Urinary bladder (tissue), 4 donors: ENCODE measurements around the gene RIOK3. TPM values are rescaled to one million over a fixed set of nuclear protein-coding genes. Genes with fewer than 3 reads are reported as not detected.
"Not testable (repeated sequence)": the region's sequence is repeated elsewhere in the genome, so short reads cannot be mapped to it uniquely, and the experiment has no call there.

Source experiments
- DNase-seq: peaks from one replicate; pipeline ENCODE4 v3.0.0-alpha.2; 2015; ENCODE audit errors: extremely low spot score
- H3K27ac ChIP-seq: one replicate; pipeline ENCODE4 v1.5.1; 2013; ENCODE audit warnings: low read depth, mild to moderate bottlenecking, moderate library complexity
- H3K36me3 ChIP-seq: one replicate; pipeline ENCODE4 v1.6.1; 2013; ENCODE audit warnings: mild to moderate bottlenecking, moderate library complexity; ENCODE audit not compliant: insufficient read depth
- H3K4me1 ChIP-seq: one replicate; pipeline ENCODE4 v1.6.1; 2013; ENCODE audit warnings: mild to moderate bottlenecking, moderate library complexity; ENCODE audit not compliant: insufficient read depth
- H3K4me3 ChIP-seq: one replicate; pipeline ENCODE4 v1.5.1; 2013; ENCODE audit warnings: low read depth, low read length
- WGBS: extraction: QIAGEN DNeasy Blood & Tissue Kit; methylation state at CpG from one replicate; pipeline ENCODE4 v1.1.7; 2013; 5-methylcytosine and 5-hydroxymethylcytosine counted together
- polyA plus RNA-seq: library from polyadenylated mRNA; stranded (reverse); fragments of 200-250 nt; gene quantifications from one replicate; pipeline ENCODE4 v1.2.3, GENCODE V29; 2013
- total RNA-seq: library from RNA; depleted of rRNA; stranded (reverse); fragments of >200 nt; gene quantifications from one replicate; pipeline ENCODE4 v1.2.3, GENCODE V29; 2014
- donor health status: healthy with polysubstance abuse.
- donor health status: healthy.

RIOK3 gene
- total and polyA plus RNA-seq, 2 donors: 43.4 to 74.9 TPM

DNA sequence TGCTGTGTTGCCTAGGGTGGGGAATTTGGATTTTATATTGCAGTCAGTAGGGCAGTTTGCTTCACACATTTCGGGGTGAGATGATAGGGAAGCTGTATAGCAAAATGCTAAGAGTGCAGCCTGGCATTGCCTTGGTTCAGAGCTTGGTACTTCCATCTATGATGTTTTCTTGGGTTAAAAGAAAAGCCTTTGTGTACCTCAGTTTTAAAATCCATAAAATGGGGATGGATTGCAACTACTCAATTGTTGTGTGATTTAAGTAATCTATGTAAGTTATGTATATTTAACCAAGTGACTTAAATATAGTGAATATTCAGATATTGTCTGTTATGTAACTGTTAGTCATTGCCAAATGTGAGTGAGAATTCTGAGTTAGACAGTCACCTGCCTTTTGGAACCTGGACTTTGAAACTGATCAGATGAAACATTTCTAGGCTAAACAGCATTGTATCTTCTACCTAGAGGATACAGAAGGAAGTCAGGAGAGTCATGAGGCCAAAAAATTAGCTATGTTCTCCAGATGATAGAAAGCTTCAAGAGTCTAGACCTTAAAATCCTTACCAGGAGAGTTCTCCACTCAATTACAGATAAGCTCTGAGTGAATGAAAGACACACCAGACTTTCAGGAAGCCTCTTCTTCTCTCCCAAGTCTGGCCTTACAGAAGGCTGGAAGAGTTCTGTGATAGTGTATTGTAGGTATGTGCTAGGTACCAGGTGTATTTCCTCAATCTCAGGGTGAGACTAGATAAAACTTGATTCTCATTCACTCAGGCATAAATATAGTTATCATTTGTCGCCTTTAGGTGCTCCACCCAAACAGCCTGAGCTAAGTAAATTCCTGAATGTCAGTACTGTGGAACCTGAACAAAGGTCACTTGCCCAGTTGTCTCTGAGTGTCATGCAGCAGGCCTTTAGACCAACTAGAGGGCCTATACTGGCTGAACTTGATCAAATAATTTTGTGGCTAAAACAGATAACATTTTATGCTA lies 7.5 kb downstream of the RIOK3 start:
- no peak for DNase-seq
- H3K4me3 ChIP-seq: no peak overlapping the region
- no peaks in the 10 kb centered on the region for H3K4me1 ChIP-seq
- H3K27ac ChIP-seq: no peak overlapping the region
- peaks cover 3% of the 10 kb centered on the region for H3K36me3 ChIP-seq
- WGBS: 86% methylated on average over 2 of the region's 2 CpGs

DNA sequence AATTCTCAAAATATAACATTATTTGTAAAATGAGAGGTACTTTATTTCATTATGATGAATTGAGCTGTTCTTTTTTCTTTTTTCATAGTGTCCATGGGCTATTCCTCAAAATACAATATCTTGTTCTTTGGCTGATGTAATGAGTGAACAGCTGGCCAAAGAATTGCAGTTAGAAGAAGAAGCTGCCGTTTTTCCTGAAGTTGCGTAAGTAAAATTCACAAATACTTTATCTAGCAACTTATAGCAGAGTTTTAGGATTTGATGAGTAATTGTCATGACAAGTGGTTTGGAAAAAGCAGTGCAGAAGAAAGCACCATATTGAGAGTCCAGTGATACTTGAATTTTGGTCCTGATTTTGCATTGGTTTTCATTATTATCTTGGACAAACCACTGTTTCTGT lies 9.8 kb downstream of the RIOK3 start:
- Histone ChIP-seq H3K27ac (no peak overlapping the region), H3K4me3 (no peak overlapping the region), H3K4me1 (no peaks in the 10 kb centered on the region), H3K36me3 (peaks cover 5% of the 10 kb centered on the region)
- DNase-seq: no peak
- WGBS: 76% methylated on average over 2 of the region's 2 CpGs

DNA sequence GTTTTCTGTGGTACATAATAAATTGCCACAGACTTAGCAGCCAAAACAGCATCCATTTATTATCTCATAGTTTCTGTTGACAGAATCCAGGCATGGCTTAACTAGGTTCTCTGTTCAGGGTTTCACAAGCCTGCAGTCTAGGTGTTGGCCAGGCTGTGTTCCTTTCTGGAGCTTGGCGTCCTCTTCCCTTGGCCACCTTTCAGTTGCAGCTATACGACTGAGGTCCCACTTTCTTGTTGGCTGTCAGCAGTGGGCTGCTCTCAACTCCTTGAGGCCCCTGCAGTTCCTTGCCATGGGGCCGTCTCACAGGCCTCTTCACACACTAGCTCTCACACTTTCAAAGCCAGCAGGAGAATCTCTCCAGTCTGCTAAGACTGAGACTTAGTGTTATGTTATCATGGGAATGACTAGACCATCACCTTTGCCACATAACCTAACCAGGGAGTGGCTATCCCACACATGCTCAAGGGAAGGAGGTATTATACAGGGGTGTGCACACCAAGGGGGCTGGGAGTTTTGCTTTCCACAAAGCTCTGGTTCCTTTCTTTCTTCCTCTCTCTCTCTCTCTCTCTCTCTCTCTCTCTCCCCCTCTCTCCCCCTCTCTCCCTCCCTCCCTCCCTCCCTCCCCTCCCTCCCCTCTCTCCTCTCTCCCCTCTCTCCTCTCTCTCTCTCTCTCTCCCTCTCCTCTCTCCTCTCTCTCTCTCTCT lies 15.8 kb downstream of the RIOK3 start:
- H3K27ac ChIP-seq: no peak overlapping the region
- no peaks in the 10 kb centered on the region for H3K4me1 ChIP-seq
- H3K36me3 ChIP-seq: peaks cover 7% of the 10 kb centered on the region
- DNase-seq: no peak
- no peak overlapping the region for H3K4me3 ChIP-seq
- WGBS: 74% methylated on average over 3 of the region's 3 CpGs

DNA sequence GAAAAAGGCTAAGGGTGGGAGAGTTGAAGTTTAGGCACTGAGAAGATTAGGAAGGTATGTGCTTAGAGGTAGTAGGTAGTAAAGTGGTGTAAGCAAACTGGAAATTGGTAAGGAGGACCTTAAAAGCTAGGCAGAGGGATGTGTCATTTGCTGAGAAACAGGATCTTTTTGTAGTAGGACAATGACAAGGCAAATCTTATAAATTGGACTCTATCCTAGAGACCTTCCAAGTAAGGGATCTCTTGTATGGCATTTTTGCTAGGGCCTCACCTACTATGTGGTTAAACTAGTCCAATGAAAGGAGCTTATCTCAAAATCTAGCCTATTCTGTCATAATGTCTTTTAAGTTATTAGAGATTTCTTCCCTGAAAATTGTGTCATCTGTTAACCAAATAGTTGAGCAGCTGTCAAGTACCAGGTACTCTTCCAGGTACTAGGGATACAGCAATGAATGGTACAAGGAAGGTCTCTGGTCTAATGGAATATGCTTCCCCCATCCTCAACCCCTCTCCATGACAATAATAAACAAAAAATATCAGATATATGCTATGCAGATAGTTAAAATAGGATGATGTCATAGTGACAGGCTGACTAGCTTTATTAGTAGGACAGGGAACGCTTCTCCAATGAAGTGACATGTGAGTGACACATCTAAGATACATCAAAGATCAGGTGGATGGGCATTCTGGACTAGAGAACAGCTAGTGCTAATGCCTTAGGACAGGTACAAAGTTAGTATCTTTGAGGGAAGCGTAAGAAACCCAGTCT lies 17.7 kb downstream of the RIOK3 start:
- peaks cover 13% of the 10 kb centered on the region for H3K36me3 ChIP-seq
- H3K4me1 ChIP-seq: no peaks in the 10 kb centered on the region
- no peak overlapping the region for H3K4me3 ChIP-seq
- DNase-seq: no peak
- WGBS: 94% methylated on average over 2 of the region's 2 CpGs
- no peak overlapping the region for H3K27ac ChIP-seq

DNA sequence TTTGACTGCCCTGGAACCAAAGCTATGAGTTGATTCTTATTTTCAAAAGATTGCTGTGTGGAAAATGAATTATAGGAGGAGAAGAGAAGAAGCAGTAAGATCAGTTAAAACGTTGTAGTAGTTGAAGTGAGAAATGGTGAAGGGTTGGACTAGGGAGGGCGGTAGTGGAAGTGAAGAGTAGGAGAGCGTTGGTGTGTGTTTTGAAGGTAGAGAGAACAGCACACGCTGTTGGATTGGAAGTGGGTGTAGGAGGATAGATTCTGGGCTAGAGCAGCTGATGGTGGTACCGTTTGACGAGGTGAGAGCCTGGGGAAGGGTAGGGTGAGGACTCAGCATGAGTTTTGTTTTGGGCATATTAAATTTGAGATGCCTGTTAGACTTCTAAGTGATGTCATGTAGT lies 18.4 kb downstream of the RIOK3 start:
- no peaks in the 10 kb centered on the region for H3K4me1 ChIP-seq
- peaks cover 14% of the 10 kb centered on the region for H3K36me3 ChIP-seq
- H3K27ac ChIP-seq: no peak overlapping the region
- WGBS: 95% methylated on average over 6 of the region's 6 CpGs
- no peak overlapping the region for H3K4me3 ChIP-seq
- no peak for DNase-seq

DNA sequence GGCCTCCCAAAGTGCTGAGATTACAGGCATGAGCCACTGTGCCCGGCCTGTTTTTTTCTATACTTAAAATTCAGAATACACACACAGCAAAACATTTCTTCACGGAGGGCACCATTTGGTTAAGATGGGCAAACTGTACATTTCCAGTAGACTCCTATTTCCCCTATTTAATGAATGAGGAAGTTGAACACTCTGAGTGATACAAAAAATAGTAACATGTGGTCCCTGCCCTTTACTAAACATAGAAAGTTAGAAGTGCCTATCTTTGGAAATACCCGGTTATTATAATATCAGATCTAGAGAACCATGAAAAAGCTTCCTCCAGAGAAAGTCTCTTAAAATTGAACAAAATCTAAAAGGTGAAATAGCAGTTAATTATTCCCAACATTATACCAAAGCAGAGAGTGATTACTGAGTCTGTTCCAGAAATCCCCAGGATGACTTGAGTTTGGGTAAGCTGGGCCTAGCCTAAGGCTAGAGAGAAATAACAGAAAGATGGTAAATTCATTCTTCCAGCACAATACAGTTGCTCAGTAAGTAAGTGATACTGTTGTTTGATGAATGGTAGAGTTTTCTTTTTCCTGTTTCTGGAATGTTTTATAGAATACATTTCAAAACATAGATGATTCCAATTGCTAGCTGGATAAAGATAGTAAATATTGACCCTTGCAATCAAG lies 26.9 kb downstream of the RIOK3 start:
- no peak overlapping the region for H3K4me3 ChIP-seq
- peaks cover 3% of the 10 kb centered on the region for H3K36me3 ChIP-seq
- no peak for DNase-seq
- H3K27ac ChIP-seq: no peak overlapping the region
- H3K4me1 ChIP-seq: no peaks in the 10 kb centered on the region
- 91% methylated on average over 3 of the region's 3 CpGs for WGBS

DNA sequence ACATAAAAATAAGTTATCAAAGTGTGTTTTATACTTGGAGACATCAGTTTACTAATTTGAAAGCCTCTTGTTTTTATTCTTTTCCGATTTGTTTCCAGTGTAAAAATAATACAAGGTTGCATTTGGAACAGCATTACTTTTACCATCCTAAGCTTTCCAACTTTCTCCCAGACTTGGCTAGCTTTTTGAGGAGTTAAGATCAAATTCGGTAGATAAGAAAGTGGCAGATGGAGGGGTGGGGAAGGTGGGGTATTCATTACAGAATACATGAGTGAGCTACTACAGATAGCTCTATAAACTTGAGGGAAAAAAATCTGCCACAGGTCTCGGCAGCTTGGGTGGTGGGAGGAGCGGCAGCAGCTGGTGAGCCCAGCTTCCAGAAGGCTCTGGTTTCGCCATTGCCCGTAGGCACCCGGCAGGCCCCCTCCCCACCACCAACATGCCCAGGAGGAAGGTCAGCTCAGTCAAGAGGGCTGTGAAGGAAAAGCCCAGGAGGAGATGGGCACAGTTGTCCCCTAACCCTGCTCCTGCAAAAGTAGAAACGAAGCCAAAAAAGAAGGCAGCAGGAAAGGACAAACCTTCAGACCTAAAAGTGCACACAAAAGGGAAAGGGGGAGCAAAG lies 31.6 kb downstream of the RIOK3 start:
- Histone ChIP-seq H3K27ac (no peak overlapping the region), H3K4me1 (no peaks in the 10 kb centered on the region), H3K4me3 (no peak overlapping the region), H3K36me3 (peaks cover 2% of the 10 kb centered on the region)
- WGBS: 31% methylated on average over 8 of the region's 8 CpGs
- DNase-seq: no peak

DNA sequence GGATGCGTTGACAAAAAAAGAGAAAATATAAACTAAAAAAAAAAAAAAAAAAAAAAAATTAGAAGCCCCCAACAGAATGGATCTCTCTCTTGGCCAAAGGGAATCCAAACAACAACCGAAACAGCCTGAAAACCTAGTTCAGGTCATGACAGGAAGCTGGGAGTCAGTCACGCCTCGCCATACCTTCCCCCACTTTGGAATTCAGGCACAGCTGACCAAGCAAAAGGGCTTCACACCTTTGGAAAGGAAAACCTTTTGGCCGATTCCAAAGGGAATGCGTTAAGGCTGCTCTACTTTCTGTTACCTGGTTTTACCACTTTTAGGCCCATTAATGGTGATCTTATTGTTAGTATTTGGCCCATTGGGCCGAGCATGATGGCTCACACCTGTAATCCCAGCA lies 32.3 kb downstream of the RIOK3 start:
- DNase-seq: no peak
- Histone ChIP-seq H3K27ac (no peak overlapping the region), H3K4me3 (no peak overlapping the region), H3K4me1 (no peaks in the 10 kb centered on the region), H3K36me3 (no peaks in the 10 kb centered on the region)
- 94% methylated on average over 7 of the region's 7 CpGs for WGBS

DNA sequence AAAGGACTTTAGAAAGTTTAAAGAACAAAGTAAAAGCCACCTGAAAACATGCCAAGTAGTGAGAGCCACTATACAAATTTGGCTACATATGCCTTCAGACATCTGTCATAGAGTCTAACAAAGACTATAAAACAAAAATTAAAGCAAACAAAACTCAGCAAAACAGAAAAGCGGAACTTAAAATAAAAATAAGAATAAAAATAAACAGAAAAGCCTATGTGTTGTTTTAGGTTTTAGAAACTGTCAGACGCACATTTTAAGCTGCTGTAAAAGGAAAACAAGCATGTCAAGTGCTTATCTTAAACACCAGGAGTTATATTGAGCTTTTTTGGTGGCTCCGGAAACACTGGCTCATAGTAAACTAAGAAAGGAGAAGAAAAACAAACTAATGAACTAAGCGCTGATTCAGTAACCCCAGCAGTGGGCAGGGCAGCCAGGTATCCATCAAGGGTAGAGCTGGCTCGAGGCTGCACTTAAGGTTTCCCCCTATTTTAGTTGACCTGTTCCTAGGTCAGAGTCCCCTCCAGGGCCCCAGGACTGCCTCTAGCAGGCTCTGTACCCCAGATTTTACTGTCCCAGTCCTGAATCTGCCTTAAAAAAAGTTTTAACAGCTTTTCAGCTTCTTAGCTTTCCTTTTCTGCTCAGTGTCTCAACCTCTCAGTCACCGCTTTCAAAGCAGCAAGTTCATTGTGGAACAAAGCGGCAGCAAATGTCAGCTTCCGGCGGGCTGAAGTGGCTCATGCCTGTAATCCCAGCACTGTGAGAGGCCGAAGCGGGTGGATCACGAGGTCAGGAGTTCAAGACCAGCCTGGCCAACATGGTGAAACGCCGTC lies 34.9 kb downstream of the RIOK3 start:
- 33% methylated on average over 14 of the region's 14 CpGs for WGBS
- H3K4me3 ChIP-seq: no peak overlapping the region

DNA sequence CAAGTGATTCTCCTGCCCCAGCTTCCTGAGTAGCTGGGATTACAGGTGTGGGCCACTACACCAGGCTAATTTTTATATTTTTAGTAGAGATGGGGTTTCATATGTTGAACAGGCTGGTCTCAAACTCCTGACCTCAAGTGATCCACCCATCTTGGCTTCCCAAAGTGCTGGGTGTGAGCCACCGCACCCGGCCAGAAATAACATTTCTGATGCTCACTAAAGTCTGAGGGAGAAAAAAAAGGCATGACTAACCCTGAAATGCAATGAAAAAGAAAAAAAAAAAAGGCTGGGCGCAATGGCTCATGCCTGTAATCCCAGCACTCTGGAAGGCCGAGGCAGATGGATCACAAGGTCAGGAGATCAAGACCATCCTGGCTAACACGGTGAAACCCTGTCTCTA lies 36.5 kb downstream of the RIOK3 start:
- not testable (repeated sequence) for H3K4me1 ChIP-seq, H3K36me3 ChIP-seq, DNase-seq, H3K27ac ChIP-seq, H3K4me3 ChIP-seq
- WGBS: 80% methylated on average over 5 of the region's 5 CpGs

More for the DNA sequence above, 34.9 kb downstream of the RIOK3 start:
- DNase-seq: no peak
- Histone ChIP-seq H3K27ac (peak overlapping the region; percentile 79), H3K4me1 (no peaks in the 10 kb centered on the region), H3K36me3 (no peaks in the 10 kb centered on the region)

DNA sequence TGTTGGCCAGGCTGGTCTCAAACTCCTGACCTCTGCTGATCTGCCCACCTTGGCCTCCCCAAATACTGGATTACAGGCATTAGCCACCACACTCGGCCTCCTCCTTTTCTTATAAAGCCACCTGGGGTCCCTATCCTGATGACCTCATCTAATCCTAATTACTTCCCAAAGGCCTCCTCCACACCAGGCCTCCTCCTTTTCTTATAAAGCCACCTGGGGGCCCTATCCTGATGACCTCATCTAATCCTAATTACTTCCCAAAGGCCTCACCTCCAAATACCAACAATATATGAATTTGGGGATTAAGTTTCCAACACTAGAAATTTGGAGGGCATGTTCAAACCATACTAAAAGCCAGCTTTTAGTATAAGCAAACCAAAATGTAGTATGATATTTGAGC lies 40.6 kb downstream of the RIOK3 start:
- no peaks in the 10 kb centered on the region for H3K4me1 ChIP-seq
- no peak overlapping the region for H3K27ac ChIP-seq
- H3K4me3 ChIP-seq: no peak overlapping the region
- WGBS: 78% methylated on average over 1 of the region's 1 CpG
- no peaks in the 10 kb centered on the region for H3K36me3 ChIP-seq
- DNase-seq: no peak

DNA sequence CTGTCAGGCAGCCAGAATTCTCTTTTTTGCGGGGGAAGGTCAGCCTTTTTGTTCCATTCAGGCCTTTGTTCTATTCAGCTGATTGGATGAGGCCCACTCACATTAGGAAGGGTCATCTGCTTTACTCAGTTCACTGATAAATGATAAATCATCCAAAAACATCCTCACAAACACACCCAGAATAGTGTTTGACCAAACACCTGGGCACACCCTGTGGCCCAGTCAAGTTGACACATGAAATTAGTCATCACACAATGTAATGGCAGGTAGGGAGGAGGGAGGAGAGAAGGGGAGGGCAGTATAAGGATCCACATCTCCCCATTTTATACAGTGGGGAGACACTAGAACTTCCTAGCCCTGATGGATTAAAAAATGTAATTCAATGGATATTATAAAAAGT lies 41.9 kb downstream of the RIOK3 start:
- WGBS: 91% methylated on average over 1 of the region's 1 CpG
- no peaks in the 10 kb centered on the region for H3K36me3 ChIP-seq
- DNase-seq: no peak
- peaks cover 2% of the 10 kb centered on the region for H3K4me1 ChIP-seq
- no peak overlapping the region for H3K4me3 ChIP-seq
- no peak overlapping the region for H3K27ac ChIP-seq
